K562 (cell line): ENCODE data around the gene KIF5A. TPM values are rescaled to one million over a fixed set of nuclear protein-coding genes. Genes with fewer than 3 reads are reported as not detected.

Source experiments
- BACH1 ChIP-seq: fragments of 200-800 bp; sonication (Bioruptor generic); IDR thresholded peaks from 2 replicates; pipeline ENCODE4 v1.6.1; 2016; ENCODE audit warnings: missing genetic modification characterization, missing compliant biosample characterization
- BHLHE40 ChIP-seq: IDR thresholded peaks from 2 replicates; pipeline ENCODE4 v1.6.1; 2011; ENCODE audit warnings: low read length, improper control_type of control experiment
- CHD4 ChIP-seq: fragments of 200-600 bp; sonication (generic); IDR thresholded peaks from 3 replicates; pipeline ENCODE4 v1.6.1; 2012; ENCODE audit warnings: low read depth, mild to moderate bottlenecking, mixed read lengths, low read length, inconsistent platforms; ENCODE audit not compliant: insufficient read depth, insufficient replicate concordance, poor library complexity, severe bottlenecking
- CXXC5 ChIP-seq: fragments of 250-450 bp; sonication (Bioruptor Pico); IDR thresholded peaks from 2 replicates; pipeline ENCODE4 v1.8.0; 2022; ENCODE audit warnings: inconsistent platforms, mild to moderate bottlenecking, moderate library complexity
- ETV6 ChIP-seq, 3 experiments: fragments of 150-350 bp in 1 of 3; sonication (generic) in 1 of 3; formaldehyde crosslinking in 1 of 3; IDR thresholded peaks; 2 replicates each; pipeline versions ENCODE4 v1.6.1 to v1.8.0; 2014 to 2022; ENCODE audit warnings: borderline replicate concordance in 2 of 3, low read depth in 2 of 3, antibody characterized with exemption in 1 of 3, low read length in 1 of 3, mild to moderate bottlenecking in 1 of 3, missing genetic modification reagents in 1 of 3
- FOXA1 ChIP-seq: fragments of 450-650 bp; IDR thresholded peaks from 2 replicates; pipeline ENCODE4 v1.6.1; 2016; ENCODE audit warnings: mild to moderate bottlenecking, borderline replicate concordance
- GTF2A2 ChIP-seq: IDR thresholded peaks from 2 replicates; pipeline ENCODE4 v1.6.1; 2016; ENCODE audit warnings: mild to moderate bottlenecking, missing genetic modification characterization, missing compliant biosample characterization
- IFI16 ChIP-seq: fragments of 250-450 bp; sonication (Bioruptor Pico); IDR thresholded peaks from 2 replicates; pipeline ENCODE4 v2.1.2; 2022; ENCODE audit warnings: mild to moderate bottlenecking, inconsistent platforms
- LARP7 ChIP-seq: fragments of 450-650 bp; IDR thresholded peaks from 2 replicates; pipeline ENCODE4 v1.6.1; 2016
- MTA2 ChIP-seq: fragments of 450-650 bp; IDR thresholded peaks from 2 replicates; pipeline ENCODE4 v1.6.1; 2016; ENCODE audit warnings: low read depth
- RBM34 ChIP-seq: fragments of 200-400 bp; formaldehyde crosslinking; IDR thresholded peaks from 2 replicates; pipeline ENCODE4 v1.6.1; 2018; ENCODE audit warnings: low read length, borderline replicate concordance; ENCODE audit not compliant: insufficient read depth
- TEAD1 ChIP-seq, 2 experiments: fragments of 450-650 bp in 1 of 2; sonication (generic) in 1 of 2; formaldehyde crosslinking; IDR thresholded peaks; 2 replicates each; pipeline versions ENCODE4 v1.4.0 to v1.8.0; 2020 to 2022; ENCODE audit warnings: mild to moderate bottlenecking in 2 of 2, missing genetic modification reagents in 1 of 2
- TOE1 ChIP-seq, 2 experiments: fragments of 450-650 bp in 1 of 2; sonication (generic) in 1 of 2; formaldehyde crosslinking in 1 of 2; IDR thresholded peaks; 2 replicates each; pipeline versions ENCODE4 v1.7.1 to v1.8.0; 2016 to 2022; ENCODE audit warnings: borderline replicate concordance in 2 of 2, mild to moderate bottlenecking in 2 of 2, antibody characterized with exemption in 1 of 2, inconsistent platforms in 1 of 2, low read depth in 1 of 2, missing genetic modification reagents in 1 of 2, moderate library complexity in 1 of 2
- U2AF1 ChIP-seq: fragments of 200-400 bp; formaldehyde crosslinking; optimal IDR thresholded peaks from 2 replicates; pipeline ENCODE3; 2017; ENCODE audit warnings: mild to moderate bottlenecking, low read depth, low read length, moderate library complexity
- ZBTB17 ChIP-seq: fragments of 450-650 bp; formaldehyde crosslinking; IDR thresholded peaks from 2 replicates; pipeline ENCODE4 v1.4.0; 2020; ENCODE audit warnings: mild to moderate bottlenecking
- ZNF124 ChIP-seq: sonication (generic); formaldehyde crosslinking; IDR thresholded peaks from 2 replicates; pipeline ENCODE4 v1.8.1; 2022; ENCODE audit warnings: missing genetic modification reagents
- ZNF253 ChIP-seq: fragments of 250-450 bp; sonication (Bioruptor Pico); conservative IDR thresholded peaks from 2 replicates; pipeline ENCODE4 v1.6.1; 2021; ENCODE audit warnings: mild to moderate bottlenecking
- ZNF644 ChIP-seq: fragments of 200-800 bp; sonication (Bioruptor generic); IDR thresholded peaks from 2 replicates; pipeline ENCODE4 v1.6.1; 2016; ENCODE audit warnings: low read depth, missing genetic modification characterization, missing compliant biosample characterization
- ZNF717 ChIP-seq: fragments of 250-450 bp; sonication (Bioruptor Pico); IDR thresholded peaks from 2 replicates; pipeline ENCODE4 v1.5.0; 2021
- polyA plus RNA-seq, 8 experiments: library from polyadenylated mRNA; depleted of rRNA in 4 of 8; stranded (reverse) in 5 of 8; unstranded in 3 of 8; fragments of >200 nt; fragmentation: Nextera tagmentation in 2 of 8; fragmentation: Illumina TruSeq in 1 of 8; extraction: Ambion mirVana in 2 of 8; extraction: Trizol in 1 of 8; gene quantifications; 2 replicates each; pipeline versions ENCODE4 v1.2.1 to v1.2.3, GENCODE V29; 2011 to 2014; ENCODE audit warnings: inconsistent platforms in 1 of 8, missing spikeins in 1 of 8
- total RNA-seq, 7 experiments: library from RNA; depleted of rRNA in 6 of 7; stranded (reverse); fragments of >200 nt in 6 of 7; fragmentation: Illumina TruSeq in 2 of 7; extraction: Trizol in 2 of 7; gene quantifications; 2 replicates each; pipeline versions ENCODE4 v1.2.1 to v1.2.3, GENCODE V29; 2011 to 2021; ENCODE audit warnings: low replicate concordance in 1 of 7
- TF ChIP-seq, protein P1 (sequence below): fragments of 250-450 bp; sonication (Bioruptor Pico); IDR thresholded peaks from 2 replicates; pipeline ENCODE4 v1.8.0; 2021; ENCODE audit warnings: moderate library complexity, mild to moderate bottlenecking, inconsistent platforms
- TF ChIP-seq, protein P2 (sequence below): fragments of 250-450 bp; sonication (Bioruptor Pico); IDR thresholded peaks from 2 replicates; pipeline ENCODE4 v1.8.0; 2021; ENCODE audit warnings: borderline replicate concordance, mild to moderate bottlenecking, moderate library complexity; ENCODE audit not compliant: poor library complexity, severe bottlenecking
- TF ChIP-seq, protein P3 (sequence below), 2 experiments: IDR thresholded peaks; 2 replicates each; pipeline ENCODE4 v1.6.1; 2011; ENCODE audit warnings: borderline replicate concordance in 1 of 2, control low read depth in 1 of 2, low read depth in 1 of 2, low read length in 1 of 2, mild to moderate bottlenecking in 1 of 2, mixed read lengths in 1 of 2, moderate library complexity in 1 of 2; ENCODE audit not compliant: insufficient read depth in 1 of 2, insufficient read length in 1 of 2, poor library complexity in 1 of 2, severe bottlenecking in 1 of 2; ENCODE audit errors: extremely low read depth in 1 of 2
- TF ChIP-seq, protein P4 (sequence below): IDR thresholded peaks from 2 replicates; pipeline ENCODE4 v1.6.1; 2012; ENCODE audit warnings: low read depth, low read length, improper control_type of control experiment, borderline replicate concordance

KIF5A gene
- total and polyA plus RNA-seq, 9 of the 15 experiments (the other 6 are each of a cell fraction or from before 2014, with no cell fraction given), result 3.4 to 17.7 (median 8.0) TPM

DNA sequence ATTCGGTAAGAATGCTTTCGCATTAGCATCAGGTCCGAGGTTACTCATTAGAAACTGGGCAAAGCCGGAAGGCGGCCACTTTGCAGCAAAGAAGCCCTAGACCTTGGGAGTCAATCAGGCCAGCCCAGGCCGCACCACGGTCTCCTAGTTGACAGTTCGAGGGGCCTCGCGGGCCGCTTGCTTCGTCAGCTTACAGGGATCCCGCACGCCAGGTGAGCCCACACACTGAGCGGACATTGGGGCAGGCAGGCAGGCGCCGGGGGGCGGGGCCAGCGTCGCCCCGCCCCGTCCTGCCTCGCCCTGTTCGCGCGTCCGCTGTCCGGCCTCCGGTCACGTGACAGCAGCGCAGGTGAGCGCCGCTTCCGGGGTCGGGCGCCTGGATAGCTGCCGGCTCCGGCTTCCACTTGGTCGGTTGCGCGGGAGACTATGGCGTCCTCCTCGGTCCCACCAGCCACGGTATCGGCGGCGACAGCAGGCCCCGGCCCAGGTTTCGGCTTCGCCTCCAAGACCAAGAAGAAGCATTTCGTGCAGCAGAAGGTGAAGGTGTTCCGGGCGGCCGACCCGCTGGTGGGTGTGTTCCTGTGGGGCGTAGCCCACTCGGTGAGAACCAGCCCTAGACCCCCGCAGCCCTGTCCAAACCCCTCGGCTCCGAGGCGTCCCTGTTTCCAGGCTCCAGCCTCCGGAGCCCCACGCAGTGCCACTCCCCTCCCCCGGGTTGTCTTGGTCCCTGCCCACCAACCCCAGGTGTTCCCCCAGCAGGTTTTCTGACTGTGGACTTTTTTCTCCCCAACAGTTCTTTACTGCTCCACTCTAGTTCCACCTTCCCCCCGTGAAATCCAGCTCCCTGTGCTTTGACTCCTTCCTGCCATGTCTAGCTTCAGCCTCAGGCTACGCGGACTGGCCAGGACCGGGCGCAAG lies 41.3 kb downstream of the KIF5A start, which contains the start of gene PIP4K2C (continued):
- TF ChIP-seq CXXC5 (CRISPR knock-in tag), result peak; percentile 97
- TF ChIP-seq TEAD1 (CRISPR knock-in tag; IDR thresholded peaks at IDR 0.05), result peak in 1 of 2 experiments; percentile 46; a peak in 1 of 4 replicates
- TF ChIP-seq, protein P1, sequence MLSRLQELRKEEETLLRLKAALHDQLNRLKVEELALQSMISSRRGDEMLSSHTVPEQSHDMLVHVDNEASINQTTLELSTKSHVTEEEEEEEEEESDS, result no peak
- peak; percentile 95 for TF ChIP-seq BHLHE40
- TF ChIP-seq, protein P2, sequence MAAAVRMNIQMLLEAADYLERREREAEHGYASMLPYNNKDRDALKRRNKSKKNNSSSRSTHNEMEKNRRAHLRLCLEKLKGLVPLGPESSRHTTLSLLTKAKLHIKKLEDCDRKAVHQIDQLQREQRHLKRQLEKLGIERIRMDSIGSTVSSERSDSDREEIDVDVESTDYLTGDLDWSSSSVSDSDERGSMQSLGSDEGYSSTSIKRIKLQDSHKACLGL, result no peak
- no peak for TF ChIP-seq MTA2
- no peak for TF ChIP-seq BACH1 (tag)
- TF ChIP-seq IFI16 (CRISPR knock-in tag), result no peak
- no peak for TF ChIP-seq CHD4
- 0 out of 2 replicates have a peak, but pooled peaks have one; percentile 32 for TF ChIP-seq ZBTB17
- TF ChIP-seq U2AF1, result peak; percentile 66
- TF ChIP-seq, protein P3, sequence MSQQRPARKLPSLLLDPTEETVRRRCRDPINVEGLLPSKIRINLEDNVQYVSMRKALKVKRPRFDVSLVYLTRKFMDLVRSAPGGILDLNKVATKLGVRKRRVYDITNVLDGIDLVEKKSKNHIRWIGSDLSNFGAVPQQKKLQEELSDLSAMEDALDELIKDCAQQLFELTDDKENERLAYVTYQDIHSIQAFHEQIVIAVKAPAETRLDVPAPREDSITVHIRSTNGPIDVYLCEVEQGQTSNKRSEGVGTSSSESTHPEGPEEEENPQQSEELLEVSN (IDR thresholded peaks at IDR 0.05; ENCODE audit: borderline replicate concordance in 1 of 2, extremely low read depth in 1 of 2, insufficient read depth in 1 of 2, insufficient read length in 1 of 2, low read depth in 1 of 2, low read length in 1 of 2, poor library complexity in 1 of 2, severe bottlenecking in 1 of 2), result peak; percentile 63 to 81
- TF ChIP-seq FOXA1, result no peak
- no peak for TF ChIP-seq RBM34
- TF ChIP-seq ZNF253 (CRISPR knock-in tag), result no peak
- no peak for TF ChIP-seq ZNF717
- peak; percentile 99 for TF ChIP-seq TOE1 (IDR thresholded peaks at IDR 0.05; ENCODE audit: borderline replicate concordance)
- no peak for TF ChIP-seq TOE1 (CRISPR knock-in tag; IDR thresholded peaks at IDR 0.05; ENCODE audit: borderline replicate concordance, low read depth)
- no peak for TF ChIP-seq ETV6 (IDR thresholded peaks at IDR 0.05; ENCODE audit: borderline replicate concordance in 1 of 2, low read depth in 2 of 2, low read length in 1 of 2)
- TF ChIP-seq ETV6 (CRISPR knock-in tag; IDR thresholded peaks at IDR 0.05; ENCODE audit: borderline replicate concordance), result no peak
- TF ChIP-seq GTF2A2 (tag), result no peak
- TF ChIP-seq LARP7, result no peak
- TF ChIP-seq ZNF124 (CRISPR knock-in tag), result no peak
- TF ChIP-seq, protein P4, sequence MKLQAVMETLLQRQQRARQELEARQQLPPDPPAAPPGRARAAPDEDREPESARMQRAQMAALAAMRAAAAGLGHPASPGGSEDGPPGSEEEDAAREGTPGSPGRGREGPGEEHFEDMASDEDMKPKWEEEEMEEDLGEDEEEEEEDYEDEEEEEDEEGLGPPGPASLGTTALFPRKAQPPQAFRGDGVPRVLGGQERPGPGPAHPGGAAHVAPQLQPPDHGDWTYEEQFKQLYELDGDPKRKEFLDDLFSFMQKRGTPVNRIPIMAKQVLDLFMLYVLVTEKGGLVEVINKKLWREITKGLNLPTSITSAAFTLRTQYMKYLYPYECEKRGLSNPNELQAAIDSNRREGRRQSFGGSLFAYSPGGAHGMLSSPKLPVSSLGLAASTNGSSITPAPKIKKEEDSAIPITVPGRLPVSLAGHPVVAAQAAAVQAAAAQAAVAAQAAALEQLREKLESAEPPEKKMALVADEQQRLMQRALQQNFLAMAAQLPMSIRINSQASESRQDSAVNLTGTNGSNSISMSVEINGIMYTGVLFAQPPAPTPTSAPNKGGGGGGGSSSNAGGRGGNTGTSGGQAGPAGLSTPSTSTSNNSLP, result no peak
- no peak for TF ChIP-seq ZNF644 (tag)
